ENCODE data around the gene C6orf89. TPM values are rescaled to one million over a fixed set of nuclear protein-coding genes. Genes with fewer than 3 reads are reported as not detected.
A peak's percentile ranks its signal among the peaks of the same experiment; 100 is the strongest.
"Not testable (repeated sequence)": the region's sequence is repeated elsewhere in the genome, so short reads cannot be mapped to it uniquely, and the experiment has no call there.

C6orf89 gene
- total RNA-seq, 1 experiment from 2014 or later: 13.2 TPM

DNA sequence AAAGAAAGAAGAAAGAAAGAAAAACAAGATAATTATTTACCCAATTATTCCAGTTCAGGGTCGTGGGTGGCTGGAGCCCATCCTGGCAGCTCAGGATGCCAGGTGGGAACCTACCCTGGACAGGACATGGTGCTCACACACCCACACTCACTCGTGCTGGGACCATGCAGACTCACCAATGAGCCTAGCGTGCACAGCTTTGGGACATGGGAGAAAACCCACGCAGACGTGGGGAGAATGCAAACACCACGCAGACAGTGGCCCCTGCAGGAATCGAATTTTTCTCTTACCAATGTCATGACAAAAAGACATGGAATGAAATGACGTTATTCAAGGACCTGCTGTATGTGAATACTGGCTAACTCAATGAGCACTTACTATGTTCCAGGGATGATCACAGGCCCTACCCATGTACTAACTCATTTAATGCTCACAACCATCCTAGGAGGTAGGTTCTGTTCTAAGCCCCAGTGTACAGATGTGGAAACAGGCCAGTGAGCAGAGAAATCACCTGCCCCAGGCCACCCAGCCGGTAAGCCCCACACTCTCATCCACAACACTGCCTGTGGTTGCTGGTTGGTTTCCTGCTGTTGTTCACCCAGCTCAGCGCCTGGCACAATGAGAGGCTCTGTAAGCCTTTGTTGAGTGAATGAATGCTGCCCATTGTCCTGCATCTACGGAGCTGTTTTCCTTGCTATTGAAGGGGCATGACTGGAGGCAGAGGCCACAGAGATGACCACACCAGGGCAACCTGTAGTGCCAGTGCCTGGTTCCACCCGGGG, 62.0 kb downstream of the C6orf89 start (continued):
- TF ChIP-seq, protein P1, sequence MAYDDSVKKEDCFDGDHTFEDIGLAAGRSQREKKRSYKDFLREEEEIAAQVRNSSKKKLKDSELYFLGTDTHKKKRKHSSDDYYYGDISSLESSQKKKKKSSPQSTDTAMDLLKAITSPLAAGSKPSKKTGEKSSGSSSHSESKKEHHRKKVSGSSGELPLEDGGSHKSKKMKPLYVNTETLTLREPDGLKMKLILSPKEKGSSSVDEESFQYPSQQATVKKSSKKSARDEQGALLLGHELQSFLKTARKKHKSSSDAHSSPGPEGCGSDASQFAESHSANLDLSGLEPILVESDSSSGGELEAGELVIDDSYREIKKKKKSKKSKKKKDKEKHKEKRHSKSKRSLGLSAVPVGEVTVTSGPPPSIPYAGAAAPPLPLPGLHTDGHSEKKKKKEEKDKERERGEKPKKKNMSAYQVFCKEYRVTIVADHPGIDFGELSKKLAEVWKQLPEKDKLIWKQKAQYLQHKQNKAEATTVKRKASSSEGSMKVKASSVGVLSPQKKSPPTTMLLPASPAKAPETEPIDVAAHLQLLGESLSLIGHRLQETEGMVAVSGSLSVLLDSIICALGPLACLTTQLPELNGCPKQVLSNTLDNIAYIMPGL (CRISPR knock-in tag; IDR thresholded peaks at IDR 0.05): no peak
- TF ChIP-seq RORB (CRISPR knock-in tag; IDR thresholded peaks at IDR 0.05) (no peak), FOXP1 (CRISPR knock-in tag; IDR thresholded peaks at IDR 0.05; ENCODE audit: borderline replicate concordance) (no peak), PRRX2 (CRISPR knock-in tag; IDR thresholded peaks at IDR 0.05) (no peak)
- TF ChIP-seq, protein P2, sequence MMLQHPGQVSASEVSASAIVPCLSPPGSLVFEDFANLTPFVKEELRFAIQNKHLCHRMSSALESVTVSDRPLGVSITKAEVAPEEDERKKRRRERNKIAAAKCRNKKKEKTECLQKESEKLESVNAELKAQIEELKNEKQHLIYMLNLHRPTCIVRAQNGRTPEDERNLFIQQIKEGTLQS (CRISPR knock-in tag; conservative IDR thresholded peaks at IDR 0.05): no peak
- TF ChIP-seq, protein P3, sequence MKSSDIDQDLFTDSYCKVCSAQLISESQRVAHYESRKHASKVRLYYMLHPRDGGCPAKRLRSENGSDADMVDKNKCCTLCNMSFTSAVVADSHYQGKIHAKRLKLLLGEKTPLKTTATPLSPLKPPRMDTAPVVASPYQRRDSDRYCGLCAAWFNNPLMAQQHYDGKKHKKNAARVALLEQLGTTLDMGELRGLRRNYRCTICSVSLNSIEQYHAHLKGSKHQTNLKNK (CRISPR knock-in tag; IDR thresholded peaks at IDR 0.05): no peak

DNA sequence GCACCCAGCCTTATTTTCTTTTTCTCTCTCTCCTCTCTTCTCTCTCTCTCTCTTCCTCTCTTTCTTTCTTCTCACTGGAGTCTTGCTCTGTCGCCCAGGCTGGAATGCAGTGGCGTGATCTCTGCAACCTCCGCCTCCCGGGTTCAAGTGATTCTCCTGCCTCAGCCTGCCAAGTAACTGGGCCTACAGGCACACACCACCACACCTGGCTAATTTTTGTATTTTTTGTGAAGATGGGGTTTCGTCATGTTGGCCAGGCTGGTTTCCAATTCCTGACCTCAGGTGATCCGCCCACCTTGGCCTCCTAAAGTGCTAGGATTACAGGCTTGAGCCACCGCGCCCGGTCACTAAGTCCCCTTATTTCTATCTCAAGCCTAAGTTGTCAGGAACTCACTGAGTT, 63.3 kb downstream of the C6orf89 start:
- CTCF ChIA-PET: interaction anchor here (1.2 kb wide), 1 partner anchor 69 kb away, joined by 4 read pairs; no protein-coding TSS in a partner anchor
- H3K36me3 Mint-ChIP-seq; POLR2A ChIA-PET; ATAC-seq; H3K4me3 Mint-ChIP-seq; H3K27me3 Mint-ChIP-seq (ENCODE audit: low read depth); DNase-seq (ENCODE audit: low spot score); H3K9me3 Mint-ChIP-seq: not testable (repeated sequence)
- peaks cover 29% of the 10 kb centered on the region for H3K4me1 Mint-ChIP-seq
- H3K27ac Mint-ChIP-seq: peak overlapping the region; percentile 41

DNA sequence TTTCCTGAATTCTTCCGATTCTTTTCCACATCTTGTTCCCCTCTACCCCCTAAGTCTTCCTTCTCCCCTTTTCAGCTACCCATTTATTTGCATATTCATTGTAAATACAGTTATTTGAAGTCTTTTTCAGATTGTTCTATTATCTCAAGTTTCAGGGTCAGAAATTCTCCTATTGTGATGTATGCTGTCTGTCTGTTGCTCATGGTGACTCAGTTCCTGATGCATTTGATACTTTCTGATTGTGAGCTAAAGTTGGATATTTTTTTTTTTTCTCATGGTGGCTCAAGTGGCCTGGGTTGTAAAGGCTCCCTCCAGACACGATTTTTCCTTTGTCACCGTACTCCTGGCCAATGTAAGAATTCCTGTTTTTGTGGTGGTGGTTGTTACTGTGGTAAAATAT, 63.9 kb downstream of the C6orf89 start:
- no peaks in the 10 kb centered on the region for H3K27me3 Mint-ChIP-seq (ENCODE audit: low read depth)
- H3K4me1 Mint-ChIP-seq: peaks cover 29% of the 10 kb centered on the region
- ChIA-PET POLR2A (no interaction called here), CTCF (interaction anchor here (1.2 kb wide), 1 partner anchor 68 kb away, joined by 4 read pairs; no protein-coding TSS in a partner anchor)
- no peak overlapping the region for H3K4me3 Mint-ChIP-seq
- H3K36me3 Mint-ChIP-seq: no peaks in the 10 kb centered on the region
- H3K9me3 Mint-ChIP-seq: no peaks in the 10 kb centered on the region
- no peak overlapping the region for H3K27ac Mint-ChIP-seq
- ATAC-seq: no peak
- no peak for DNase-seq (ENCODE audit: low spot score)
- TF ChIP-seq TP53 (CRISPR knock-in tag; IDR thresholded peaks at IDR 0.05) (no peak), ZNF232 (CRISPR knock-in tag; IDR thresholded peaks at IDR 0.05) (no peak), RORB (CRISPR knock-in tag; IDR thresholded peaks at IDR 0.05) (no peak), ZNF416 (CRISPR knock-in tag; IDR thresholded peaks at IDR 0.05) (no peak), CREM (CRISPR knock-in tag; IDR thresholded peaks at IDR 0.05) (no peak), NR3C1 (CRISPR knock-in tag; conservative IDR thresholded peaks at IDR 0.05; ENCODE audit: low read depth) (no peak)
- TF ChIP-seq, protein P4, sequence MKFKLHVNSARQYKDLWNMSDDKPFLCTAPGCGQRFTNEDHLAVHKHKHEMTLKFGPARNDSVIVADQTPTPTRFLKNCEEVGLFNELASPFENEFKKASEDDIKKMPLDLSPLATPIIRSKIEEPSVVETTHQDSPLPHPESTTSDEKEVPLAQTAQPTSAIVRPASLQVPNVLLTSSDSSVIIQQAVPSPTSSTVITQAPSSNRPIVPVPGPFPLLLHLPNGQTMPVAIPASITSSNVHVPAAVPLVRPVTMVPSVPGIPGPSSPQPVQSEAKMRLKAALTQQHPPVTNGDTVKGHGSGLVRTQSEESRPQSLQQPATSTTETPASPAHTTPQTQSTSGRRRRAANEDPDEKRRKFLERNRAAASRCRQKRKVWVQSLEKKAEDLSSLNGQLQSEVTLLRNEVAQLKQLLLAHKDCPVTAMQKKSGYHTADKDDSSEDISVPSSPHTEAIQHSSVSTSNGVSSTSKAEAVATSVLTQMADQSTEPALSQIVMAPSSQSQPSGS (CRISPR knock-in tag; IDR thresholded peaks at IDR 0.05; ENCODE audit: borderline replicate concordance, low read depth): no peak
- TF ChIP-seq, protein P5, sequence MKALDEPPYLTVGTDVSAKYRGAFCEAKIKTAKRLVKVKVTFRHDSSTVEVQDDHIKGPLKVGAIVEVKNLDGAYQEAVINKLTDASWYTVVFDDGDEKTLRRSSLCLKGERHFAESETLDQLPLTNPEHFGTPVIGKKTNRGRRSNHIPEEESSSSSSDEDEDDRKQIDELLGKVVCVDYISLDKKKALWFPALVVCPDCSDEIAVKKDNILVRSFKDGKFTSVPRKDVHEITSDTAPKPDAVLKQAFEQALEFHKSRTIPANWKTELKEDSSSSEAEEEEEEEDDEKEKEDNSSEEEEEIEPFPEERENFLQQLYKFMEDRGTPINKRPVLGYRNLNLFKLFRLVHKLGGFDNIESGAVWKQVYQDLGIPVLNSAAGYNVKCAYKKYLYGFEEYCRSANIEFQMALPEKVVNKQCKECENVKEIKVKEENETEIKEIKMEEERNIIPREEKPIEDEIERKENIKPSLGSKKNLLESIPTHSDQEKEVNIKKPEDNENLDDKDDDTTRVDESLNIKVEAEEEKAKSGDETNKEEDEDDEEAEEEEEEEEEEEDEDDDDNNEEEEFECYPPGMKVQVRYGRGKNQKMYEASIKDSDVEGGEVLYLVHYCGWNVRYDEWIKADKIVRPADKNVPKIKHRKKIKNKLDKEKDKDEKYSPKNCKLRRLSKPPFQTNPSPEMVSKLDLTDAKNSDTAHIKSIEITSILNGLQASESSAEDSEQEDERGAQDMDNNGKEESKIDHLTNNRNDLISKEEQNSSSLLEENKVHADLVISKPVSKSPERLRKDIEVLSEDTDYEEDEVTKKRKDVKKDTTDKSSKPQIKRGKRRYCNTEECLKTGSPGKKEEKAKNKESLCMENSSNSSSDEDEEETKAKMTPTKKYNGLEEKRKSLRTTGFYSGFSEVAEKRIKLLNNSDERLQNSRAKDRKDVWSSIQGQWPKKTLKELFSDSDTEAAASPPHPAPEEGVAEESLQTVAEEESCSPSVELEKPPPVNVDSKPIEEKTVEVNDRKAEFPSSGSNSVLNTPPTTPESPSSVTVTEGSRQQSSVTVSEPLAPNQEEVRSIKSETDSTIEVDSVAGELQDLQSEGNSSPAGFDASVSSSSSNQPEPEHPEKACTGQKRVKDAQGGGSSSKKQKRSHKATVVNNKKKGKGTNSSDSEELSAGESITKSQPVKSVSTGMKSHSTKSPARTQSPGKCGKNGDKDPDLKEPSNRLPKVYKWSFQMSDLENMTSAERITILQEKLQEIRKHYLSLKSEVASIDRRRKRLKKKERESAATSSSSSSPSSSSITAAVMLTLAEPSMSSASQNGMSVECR (CRISPR knock-in tag; IDR thresholded peaks at IDR 0.05; ENCODE audit: borderline replicate concordance): no peak
- TF ChIP-seq, protein P2 (CRISPR knock-in tag; conservative IDR thresholded peaks at IDR 0.05): no peak
- TF ChIP-seq, protein P6, sequence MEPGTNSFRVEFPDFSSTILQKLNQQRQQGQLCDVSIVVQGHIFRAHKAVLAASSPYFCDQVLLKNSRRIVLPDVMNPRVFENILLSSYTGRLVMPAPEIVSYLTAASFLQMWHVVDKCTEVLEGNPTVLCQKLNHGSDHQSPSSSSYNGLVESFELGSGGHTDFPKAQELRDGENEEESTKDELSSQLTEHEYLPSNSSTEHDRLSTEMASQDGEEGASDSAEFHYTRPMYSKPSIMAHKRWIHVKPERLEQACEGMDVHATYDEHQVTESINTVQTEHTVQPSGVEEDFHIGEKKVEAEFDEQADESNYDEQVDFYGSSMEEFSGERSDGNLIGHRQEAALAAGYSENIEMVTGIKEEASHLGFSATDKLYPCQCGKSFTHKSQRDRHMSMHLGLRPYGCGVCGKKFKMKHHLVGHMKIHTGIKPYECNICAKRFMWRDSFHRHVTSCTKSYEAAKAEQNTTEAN (CRISPR knock-in tag; IDR thresholded peaks at IDR 0.05): no peak
- TF ChIP-seq, protein P7, sequence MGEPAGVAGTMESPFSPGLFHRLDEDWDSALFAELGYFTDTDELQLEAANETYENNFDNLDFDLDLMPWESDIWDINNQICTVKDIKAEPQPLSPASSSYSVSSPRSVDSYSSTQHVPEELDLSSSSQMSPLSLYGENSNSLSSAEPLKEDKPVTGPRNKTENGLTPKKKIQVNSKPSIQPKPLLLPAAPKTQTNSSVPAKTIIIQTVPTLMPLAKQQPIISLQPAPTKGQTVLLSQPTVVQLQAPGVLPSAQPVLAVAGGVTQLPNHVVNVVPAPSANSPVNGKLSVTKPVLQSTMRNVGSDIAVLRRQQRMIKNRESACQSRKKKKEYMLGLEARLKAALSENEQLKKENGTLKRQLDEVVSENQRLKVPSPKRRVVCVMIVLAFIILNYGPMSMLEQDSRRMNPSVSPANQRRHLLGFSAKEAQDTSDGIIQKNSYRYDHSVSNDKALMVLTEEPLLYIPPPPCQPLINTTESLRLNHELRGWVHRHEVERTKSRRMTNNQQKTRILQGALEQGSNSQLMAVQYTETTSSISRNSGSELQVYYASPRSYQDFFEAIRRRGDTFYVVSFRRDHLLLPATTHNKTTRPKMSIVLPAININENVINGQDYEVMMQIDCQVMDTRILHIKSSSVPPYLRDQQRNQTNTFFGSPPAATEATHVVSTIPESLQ (CRISPR knock-in tag; IDR thresholded peaks at IDR 0.05): no peak
- TF ChIP-seq, protein P8, sequence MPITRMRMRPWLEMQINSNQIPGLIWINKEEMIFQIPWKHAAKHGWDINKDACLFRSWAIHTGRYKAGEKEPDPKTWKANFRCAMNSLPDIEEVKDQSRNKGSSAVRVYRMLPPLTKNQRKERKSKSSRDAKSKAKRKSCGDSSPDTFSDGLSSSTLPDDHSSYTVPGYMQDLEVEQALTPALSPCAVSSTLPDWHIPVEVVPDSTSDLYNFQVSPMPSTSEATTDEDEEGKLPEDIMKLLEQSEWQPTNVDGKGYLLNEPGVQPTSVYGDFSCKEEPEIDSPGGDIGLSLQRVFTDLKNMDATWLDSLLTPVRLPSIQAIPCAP (CRISPR knock-in tag; IDR thresholded peaks at IDR 0.05): no peak
- TF ChIP-seq, protein P1 (CRISPR knock-in tag; IDR thresholded peaks at IDR 0.05): no peak

Measured in WTC11 (cell line).